ENCODE data around the gene CACHD1.

GRCh38 chr1:64499011-64499410, 29.1 kb downstream of the CACHD1 start:
- TF ChIP-seq CTCF (IDR thresholded peaks at IDR 0.05; ENCODE audit: insufficient read depth, low read length) = no peak
- TF ChIP-seq POLR2AphosphoS5 (IDR thresholded peaks at IDR 0.05; ENCODE audit: low read depth) = no peak
- TF ChIP-seq REST (IDR thresholded peaks at IDR 0.05; ENCODE audit: insufficient replicate concordance, low read depth) = no peak
- no peak for TF ChIP-seq GABPA (IDR thresholded peaks at IDR 0.05; ENCODE audit: low read depth)
- no peak for TF ChIP-seq SPI1 (IDR thresholded peaks at IDR 0.05; ENCODE audit: borderline replicate concordance, low read depth)

Measured in HL-60 (cell line).